GM21515 (cell line): ENCODE results near the gene THAP7.

Experiments used
- ATAC-seq: cut with Tn5 transposase; IDR thresholded peaks from one replicate; pipeline ENCODE4 v1.9.1; 2021; ENCODE audit not compliant: unreplicated experiment

THAP7 gene

GRCh38 chr22:20965104-20965887 lies 36.6 kb downstream of the THAP7 start:
- no peak for ATAC-seq

GRCh38 chr22:20964799-20965103 lies 37.2 kb downstream of the THAP7 start:
- ATAC-seq = no peak

GRCh38 chr22:20964090-20964798 lies 37.7 kb downstream of the THAP7 start:
- ATAC-seq = no peak

- ATAC-seq = no peak
These were observed 38.5 kb downstream of the THAP7 start for GRCh38 chr22:20963201-20964052.

GRCh38 chr22:20962491-20962945 lies 39.4 kb downstream of the THAP7 start:
- no peak for ATAC-seq

- ATAC-seq = no peak
These were observed 41.3 kb downstream of the THAP7 start for GRCh38 chr22:20960609-20961008.

- ATAC-seq = no peak
These were observed 42.1 kb downstream of the THAP7 start for GRCh38 chr22:20959578-20960461.

GRCh38 chr22:20957683-20958431 lies 44.1 kb downstream of the THAP7 start:
- no peak for ATAC-seq

- ATAC-seq = no peak
These were observed 44.7 kb downstream of the THAP7 start for GRCh38 chr22:20957102-20957682.

- ATAC-seq = no peak
These were observed 45.4 kb downstream of the THAP7 start for GRCh38 chr22:20956258-20957101.

GRCh38 chr22:20955548-20955947 lies 46.4 kb downstream of the THAP7 start:
- ATAC-seq = no peak

- no peak for ATAC-seq
These were observed 48.0 kb downstream of the THAP7 start for GRCh38 chr22:20953668-20954500.

GRCh38 chr22:20953342-20953608 lies 48.6 kb downstream of the THAP7 start:
- ATAC-seq = no peak

- ATAC-seq = no peak
These were observed 49.2 kb downstream of the THAP7 start for GRCh38 chr22:20952544-20953341.

GRCh38 chr22:20951932-20952380 lies 50.0 kb downstream of the THAP7 start:
- ATAC-seq = no peak

GRCh38 chr22:20951151-20951931 lies 50.6 kb downstream of the THAP7 start:
- no peak for ATAC-seq
